Peyer's patch (tissue), 4 donors: ENCODE measurements around the gene KBTBD4. TPM values are rescaled to one million over a fixed set of nuclear protein-coding genes. Genes with fewer than 3 reads are reported as not detected.
"Not testable (repeated sequence)": the region's sequence is repeated elsewhere in the genome, so short reads cannot be mapped to it uniquely, and the experiment has no call there.

Experiments used
- DNase-seq, 3 donors: peaks; one replicate each; pipeline ENCODE4 v3.0.0-alpha.2; 2017 to 2019
- H3K27ac ChIP-seq, 4 donors: fragments of 200-600 bp; sonication (generic); one replicate each; pipeline ENCODE4 v1.5.1; 2016 to 2019
- H3K27me3 ChIP-seq, 2 donors: fragments of 200-600 bp; sonication (generic); one replicate each; pipeline ENCODE4 v1.5.1; 2019
- H3K36me3 ChIP-seq, 3 donors: fragments of 200-600 bp; sonication (generic); one replicate each; pipeline ENCODE4 v1.5.1; 2016 to 2019
- H3K4me1 ChIP-seq, 4 donors: fragments of 200-600 bp; sonication (generic); one replicate each; pipeline ENCODE4 v1.5.1; 2016 to 2019
- H3K4me3 ChIP-seq, 4 donors: fragments of 200-600 bp; sonication (generic); 1 replicate in 3 of 4; 2 replicates in 1 of 4; pipeline ENCODE4 v1.5.1; 2016 to 2019; ENCODE audit warnings: mild to moderate bottlenecking in 1 of 4
- H3K9me3 ChIP-seq, 4 donors: fragments of 200-600 bp; sonication (generic); one replicate each; pipeline ENCODE4 v1.5.1; 2016 to 2019; ENCODE audit warnings: mild to moderate bottlenecking in 1 of 4
- CTCF ChIP-seq, 6 experiments: fragments of 450-650 bp in 4 of 6; fragments of 200-600 bp in 2 of 6; sonication (generic) in 1 of 6; IDR thresholded peaks; one replicate each; pipeline ENCODE4 v1.5.1; 2017 to 2019; ENCODE audit warnings: antibody characterized with exemption in 6 of 6, mild to moderate bottlenecking in 3 of 6, moderate library complexity in 1 of 6
- POLR2A ChIP-seq, 2 donors: fragments of 450-650 bp; IDR thresholded peaks; one replicate each; pipeline ENCODE4 v1.5.1; 2017; ENCODE audit warnings: antibody characterized with exemption in 2 of 2, mild to moderate bottlenecking in 2 of 2, moderate library complexity in 2 of 2
- total RNA-seq, 4 donors: library from RNA; depleted of rRNA; stranded (reverse); fragments of >200 nt; gene quantifications; one replicate each; pipeline ENCODE4 v1.1.0, GENCODE V29; 2016

Gene KBTBD4
- total RNA-seq, 4 donors from 2014 or later, result 6.6 to 11.9 (median 9.7) TPM

GRCh38 chr11:47551086-47551485, 27.7 kb downstream of the KBTBD4 start:
- H3K36me3 ChIP-seq, result peaks cover 0 to 3% (median 0%) of the 10 kb centered on the region in 3 donors
- TF ChIP-seq CTCF (IDR thresholded peaks at IDR 0.05) (peak in 4 of 6 experiments; percentile 32 to 49 (median 42)), POLR2A (IDR thresholded peaks at IDR 0.05) (no peak)
- H3K27ac ChIP-seq, result peak overlapping the region in 2 of 4 donors; percentile 92 to 97
- no peak for DNase-seq
- no peaks in the 10 kb centered on the region for H3K9me3 ChIP-seq
- H3K27me3 ChIP-seq, result no peaks in the 10 kb centered on the region
- peak overlapping the region in 1 of 4 donors; percentile 97 for H3K4me3 ChIP-seq
- H3K4me1 ChIP-seq, result peaks cover 0 to 30% (median 2%) of the 10 kb centered on the region in 4 donors

GRCh38 chr11:47550288-47551047, 28.3 kb downstream of the KBTBD4 start:
- TF ChIP-seq POLR2A (IDR thresholded peaks at IDR 0.05), result no peak
- Histone ChIP-seq H3K27me3 (no peaks in the 10 kb centered on the region), H3K4me1 (peaks cover 0 to 30% (median 2%) of the 10 kb centered on the region in 4 donors), H3K27ac (no peak overlapping the region), H3K4me3 (no peak overlapping the region), H3K36me3 (peaks cover 0 to 3% (median 0%) of the 10 kb centered on the region in 3 donors), H3K9me3 (no peaks in the 10 kb centered on the region)
- no peak for DNase-seq

- not testable (repeated sequence) for DNase-seq, H3K27ac ChIP-seq, H3K36me3 ChIP-seq, H3K4me3 ChIP-seq, H3K27me3 ChIP-seq, H3K9me3 ChIP-seq
- peaks cover 0 to 28% (median under 1%) of the 10 kb centered on the region in 4 donors for H3K4me1 ChIP-seq
Measured at GRCh38 chr11:47546274-47546673, 32.5 kb downstream of the KBTBD4 start.

GRCh38 chr11:47545298-47545697, 33.5 kb downstream of the KBTBD4 start:
- Histone ChIP-seq H3K36me3 (peaks cover 0 to 3% (median 0%) of the 10 kb centered on the region in 3 donors), H3K27ac (no peak overlapping the region), H3K4me1 (peaks cover 0 to 20% (median 2%) of the 10 kb centered on the region in 4 donors), H3K9me3 (no peaks in the 10 kb centered on the region), H3K4me3 (no peak overlapping the region), H3K27me3 (no peaks in the 10 kb centered on the region)
- DNase-seq, result no peak
- TF ChIP-seq POLR2A (IDR thresholded peaks at IDR 0.05), result no peak

GRCh38 chr11:47541070-47541469, 37.7 kb downstream of the KBTBD4 start:
- Histone ChIP-seq H3K27ac (no peak overlapping the region), H3K9me3 (no peaks in the 10 kb centered on the region), H3K36me3 (no peaks in the 10 kb centered on the region), H3K27me3 (no peaks in the 10 kb centered on the region), H3K4me3 (no peak overlapping the region), H3K4me1 (peaks cover 0 to 39% (median 5%) of the 10 kb centered on the region in 4 donors)
- no peak for TF ChIP-seq POLR2A (IDR thresholded peaks at IDR 0.05)
- no peak for TF ChIP-seq CTCF (IDR thresholded peaks at IDR 0.05)
- DNase-seq, result no peak

GRCh38 chr11:47539681-47540039, 39.1 kb downstream of the KBTBD4 start:
- Histone ChIP-seq H3K4me1 (peaks cover 0 to 41% (median 5%) of the 10 kb centered on the region in 4 donors), H3K27ac (no peak overlapping the region), H3K27me3 (no peaks in the 10 kb centered on the region), H3K36me3 (no peaks in the 10 kb centered on the region), H3K4me3 (no peak overlapping the region), H3K9me3 (no peaks in the 10 kb centered on the region)
- no peak for TF ChIP-seq POLR2A (IDR thresholded peaks at IDR 0.05)
- no peak for TF ChIP-seq CTCF (IDR thresholded peaks at IDR 0.05)
- DNase-seq, result no peak

GRCh38 chr11:47538741-47539565, 39.8 kb downstream of the KBTBD4 start:
- Histone ChIP-seq H3K27ac (no peak overlapping the region), H3K27me3 (no peaks in the 10 kb centered on the region), H3K4me3 (no peak overlapping the region), H3K36me3 (no peaks in the 10 kb centered on the region), H3K4me1 (peaks cover 0 to 42% (median 5%) of the 10 kb centered on the region in 4 donors), H3K9me3 (no peaks in the 10 kb centered on the region)
- TF ChIP-seq POLR2A (IDR thresholded peaks at IDR 0.05), result no peak
- TF ChIP-seq CTCF (IDR thresholded peaks at IDR 0.05), result no peak
- DNase-seq, result no peak
